Activated CD4-positive, CD25-positive, alpha-beta regulatory T cell treated with anti-CD3 and anti-CD28 coated beads, Interleukin-2, amount 50 U/mL, for 72 hours (primary cell): ENCODE data around the gene KRT28.
"Not testable (repeated sequence)": the region's sequence is repeated elsewhere in the genome, so short reads cannot be mapped to it uniquely, and the experiment has no call there.

Source experiments
- DNase-seq: peaks from one replicate; pipeline ENCODE4 v3.0.0; 2021

KRT28 gene

GRCh38 chr17:40818343-40818732, 18.6 kb upstream of the KRT28 start:
- DNase-seq: no peak

- no peak for DNase-seq
These were observed 17.4 kb upstream of the KRT28 start for GRCh38 chr17:40817103-40817682.

GRCh38 chr17:40816569-40816968, 16.8 kb upstream of the KRT28 start:
- DNase-seq: no peak

- no peak for DNase-seq
These were observed 15.6 kb upstream of the KRT28 start for GRCh38 chr17:40815381-40815780.

GRCh38 chr17:40814657-40815056, 14.9 kb upstream of the KRT28 start:
- not testable (repeated sequence) for DNase-seq

GRCh38 chr17:40813804-40814203, 14.0 kb upstream of the KRT28 start:
- no peak for DNase-seq

- DNase-seq: no peak
These were observed 12.9 kb upstream of the KRT28 start for GRCh38 chr17:40812639-40813038.

GRCh38 chr17:40810494-40810893, 10.7 kb upstream of the KRT28 start:
- DNase-seq: no peak

- DNase-seq: no peak
These were observed 10.1 kb upstream of the KRT28 start for GRCh38 chr17:40809721-40810421.

- no peak for DNase-seq
These were observed 6.4 kb upstream of the KRT28 start for GRCh38 chr17:40806131-40806530.

- peak; percentile 74 for DNase-seq
These were observed 3.9 kb upstream of the KRT28 start for GRCh38 chr17:40803617-40804082.

GRCh38 chr17:40801157-40801556, 1.4 kb upstream of the KRT28 start:
- DNase-seq: no peak

- no peak for DNase-seq
These were observed 622 bp upstream of the KRT28 start for GRCh38 chr17:40800381-40800780.

- DNase-seq: no peak
These were observed 2.9 kb downstream of the KRT28 start for GRCh38 chr17:40796846-40797245.

GRCh38 chr17:40795019-40795667, 4.6 kb downstream of the KRT28 start:
- no peak for DNase-seq

GRCh38 chr17:40794466-40794865, 5.3 kb downstream of the KRT28 start:
- DNase-seq: no peak

GRCh38 chr17:40793832-40794231, 5.9 kb downstream of the KRT28 start:
- DNase-seq: no peak

GRCh38 chr17:40791787-40792436, 7.8 kb downstream of the KRT28 start:
- no peak for DNase-seq

GRCh38 chr17:40791111-40791510, 8.6 kb downstream of the KRT28 start:
- DNase-seq: no peak

GRCh38 chr17:40782450-40782849, 17.3 kb downstream of the KRT28 start, which contains the start of gene KRT27:
TSS of gene KRT27 (minus strand) at chr17:40782550. CDS start at chr17:40782493, 57 bp downstream.
- no peak for DNase-seq

GRCh38 chr17:40779181-40779909, 20.4 kb downstream of the KRT28 start:
- DNase-seq: no peak

- DNase-seq: no peak
These were observed 21.3 kb downstream of the KRT28 start for GRCh38 chr17:40778461-40778860.

GRCh38 chr17:40777971-40778370, 21.8 kb downstream of the KRT28 start:
- DNase-seq: no peak
